HepG2 (cell line): ENCODE results near the gene KIF7.

ENCODE experiments used
- DPF2 ChIP-seq: sonication (generic); formaldehyde crosslinking; IDR thresholded peaks from 2 replicates; pipeline ENCODE4 v1.4.0; 2020; ENCODE audit warnings: mild to moderate bottlenecking, low read depth, missing genetic modification reagents, borderline replicate concordance
- HOXD1 ChIP-seq: sonication (generic); formaldehyde crosslinking; IDR thresholded peaks from 2 replicates; pipeline ENCODE4 v1.5.0; 2020; ENCODE audit warnings: missing genetic modification reagents
- NR3C1 ChIP-seq: sonication (generic); formaldehyde crosslinking; IDR thresholded peaks from 2 replicates; pipeline ENCODE4 v1.4.0; 2020; ENCODE audit warnings: missing genetic modification reagents
- TAF1 ChIP-seq: sonication (generic); formaldehyde crosslinking; IDR thresholded peaks from 2 replicates; pipeline ENCODE4 v1.4.0; 2020; ENCODE audit warnings: missing genetic modification reagents
- ZBTB21 ChIP-seq: sonication (generic); formaldehyde crosslinking; IDR thresholded peaks from 2 replicates; pipeline ENCODE4 v1.4.0; 2020; ENCODE audit warnings: missing genetic modification reagents
- ZZZ3 ChIP-seq: sonication (generic); formaldehyde crosslinking; IDR thresholded peaks from 2 replicates; pipeline ENCODE4 v1.4.0; 2020; ENCODE audit warnings: missing genetic modification reagents, mild to moderate bottlenecking, borderline replicate concordance
- TF ChIP-seq, protein P1 (sequence below), 2 experiments: IDR thresholded peaks; 2 replicates each; pipeline ENCODE4 v1.6.1; 2011 to 2012; ENCODE audit warnings: low read length in 2 of 2, borderline replicate concordance in 1 of 2, low read depth in 1 of 2, mild to moderate bottlenecking in 1 of 2, moderate library complexity in 1 of 2
- TF ChIP-seq, protein P2 (sequence below): sonication (generic); formaldehyde crosslinking; IDR thresholded peaks from 2 replicates; pipeline ENCODE4 v1.9.0; 2021; ENCODE audit warnings: mild to moderate bottlenecking, missing genetic modification reagents
- TF ChIP-seq, protein P3 (sequence below): sonication (generic); formaldehyde crosslinking; conservative IDR thresholded peaks from 2 replicates; pipeline ENCODE4 v1.4.0; 2020; ENCODE audit warnings: missing genetic modification reagents
- TF ChIP-seq, protein P4 (sequence below): sonication (generic); formaldehyde crosslinking; IDR thresholded peaks from 2 replicates; pipeline ENCODE4 v1.5.0; 2020; ENCODE audit warnings: mild to moderate bottlenecking, missing genetic modification reagents, moderate library complexity

DNA sequence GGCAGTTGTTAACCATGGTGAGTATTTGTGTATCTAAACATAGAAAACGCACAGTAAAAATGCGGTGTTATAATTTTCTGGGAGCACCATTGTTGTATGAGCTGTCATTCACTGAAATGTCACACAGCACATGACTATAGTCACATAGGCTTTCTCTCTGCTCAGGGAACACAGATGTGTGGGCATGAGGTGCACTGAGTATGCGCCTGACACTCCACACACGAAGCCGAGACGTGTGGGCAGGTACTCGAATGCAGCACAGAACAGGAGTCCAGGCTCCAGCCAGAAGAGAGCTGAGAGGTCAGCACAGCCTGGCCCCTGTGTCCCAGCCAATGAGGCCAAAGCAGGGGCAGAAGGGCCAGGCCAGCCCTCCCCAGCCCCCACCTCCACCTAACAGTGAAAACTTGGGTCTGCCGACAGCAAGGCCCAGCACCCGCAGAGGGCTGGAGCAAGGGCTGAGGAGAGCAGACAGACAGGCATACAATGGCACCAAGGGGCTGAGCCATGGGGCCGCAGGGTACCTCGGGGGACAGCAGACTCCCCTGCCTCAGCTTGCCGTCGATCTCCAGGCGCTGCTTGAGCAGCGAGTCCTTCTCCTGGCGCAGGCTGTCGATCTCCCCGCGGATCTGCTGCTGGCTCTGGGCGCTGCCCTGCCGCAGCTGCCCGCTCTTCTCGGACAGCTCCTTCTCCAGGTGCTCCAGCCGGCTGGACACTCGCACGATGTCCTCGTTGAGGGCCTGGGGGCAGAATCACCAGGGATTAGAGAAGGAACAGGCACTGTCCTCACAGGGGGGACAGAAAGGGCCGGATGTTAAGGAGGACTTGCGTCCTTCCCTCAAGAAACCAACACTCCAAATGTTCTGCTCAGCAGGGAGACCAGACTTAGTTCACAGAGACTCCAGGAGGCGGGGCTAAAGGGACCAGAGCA lies 24.0 kb downstream of the KIF7 start:
- TF ChIP-seq, protein P1, sequence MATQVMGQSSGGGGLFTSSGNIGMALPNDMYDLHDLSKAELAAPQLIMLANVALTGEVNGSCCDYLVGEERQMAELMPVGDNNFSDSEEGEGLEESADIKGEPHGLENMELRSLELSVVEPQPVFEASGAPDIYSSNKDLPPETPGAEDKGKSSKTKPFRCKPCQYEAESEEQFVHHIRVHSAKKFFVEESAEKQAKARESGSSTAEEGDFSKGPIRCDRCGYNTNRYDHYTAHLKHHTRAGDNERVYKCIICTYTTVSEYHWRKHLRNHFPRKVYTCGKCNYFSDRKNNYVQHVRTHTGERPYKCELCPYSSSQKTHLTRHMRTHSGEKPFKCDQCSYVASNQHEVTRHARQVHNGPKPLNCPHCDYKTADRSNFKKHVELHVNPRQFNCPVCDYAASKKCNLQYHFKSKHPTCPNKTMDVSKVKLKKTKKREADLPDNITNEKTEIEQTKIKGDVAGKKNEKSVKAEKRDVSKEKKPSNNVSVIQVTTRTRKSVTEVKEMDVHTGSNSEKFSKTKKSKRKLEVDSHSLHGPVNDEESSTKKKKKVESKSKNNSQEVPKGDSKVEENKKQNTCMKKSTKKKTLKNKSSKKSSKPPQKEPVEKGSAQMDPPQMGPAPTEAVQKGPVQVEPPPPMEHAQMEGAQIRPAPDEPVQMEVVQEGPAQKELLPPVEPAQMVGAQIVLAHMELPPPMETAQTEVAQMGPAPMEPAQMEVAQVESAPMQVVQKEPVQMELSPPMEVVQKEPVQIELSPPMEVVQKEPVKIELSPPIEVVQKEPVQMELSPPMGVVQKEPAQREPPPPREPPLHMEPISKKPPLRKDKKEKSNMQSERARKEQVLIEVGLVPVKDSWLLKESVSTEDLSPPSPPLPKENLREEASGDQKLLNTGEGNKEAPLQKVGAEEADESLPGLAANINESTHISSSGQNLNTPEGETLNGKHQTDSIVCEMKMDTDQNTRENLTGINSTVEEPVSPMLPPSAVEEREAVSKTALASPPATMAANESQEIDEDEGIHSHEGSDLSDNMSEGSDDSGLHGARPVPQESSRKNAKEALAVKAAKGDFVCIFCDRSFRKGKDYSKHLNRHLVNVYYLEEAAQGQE (IDR thresholded peaks at IDR 0.05; ENCODE audit: borderline replicate concordance in 1 of 2, low read depth in 1 of 2, low read length in 2 of 2), result no peak
- TF ChIP-seq, protein P2, sequence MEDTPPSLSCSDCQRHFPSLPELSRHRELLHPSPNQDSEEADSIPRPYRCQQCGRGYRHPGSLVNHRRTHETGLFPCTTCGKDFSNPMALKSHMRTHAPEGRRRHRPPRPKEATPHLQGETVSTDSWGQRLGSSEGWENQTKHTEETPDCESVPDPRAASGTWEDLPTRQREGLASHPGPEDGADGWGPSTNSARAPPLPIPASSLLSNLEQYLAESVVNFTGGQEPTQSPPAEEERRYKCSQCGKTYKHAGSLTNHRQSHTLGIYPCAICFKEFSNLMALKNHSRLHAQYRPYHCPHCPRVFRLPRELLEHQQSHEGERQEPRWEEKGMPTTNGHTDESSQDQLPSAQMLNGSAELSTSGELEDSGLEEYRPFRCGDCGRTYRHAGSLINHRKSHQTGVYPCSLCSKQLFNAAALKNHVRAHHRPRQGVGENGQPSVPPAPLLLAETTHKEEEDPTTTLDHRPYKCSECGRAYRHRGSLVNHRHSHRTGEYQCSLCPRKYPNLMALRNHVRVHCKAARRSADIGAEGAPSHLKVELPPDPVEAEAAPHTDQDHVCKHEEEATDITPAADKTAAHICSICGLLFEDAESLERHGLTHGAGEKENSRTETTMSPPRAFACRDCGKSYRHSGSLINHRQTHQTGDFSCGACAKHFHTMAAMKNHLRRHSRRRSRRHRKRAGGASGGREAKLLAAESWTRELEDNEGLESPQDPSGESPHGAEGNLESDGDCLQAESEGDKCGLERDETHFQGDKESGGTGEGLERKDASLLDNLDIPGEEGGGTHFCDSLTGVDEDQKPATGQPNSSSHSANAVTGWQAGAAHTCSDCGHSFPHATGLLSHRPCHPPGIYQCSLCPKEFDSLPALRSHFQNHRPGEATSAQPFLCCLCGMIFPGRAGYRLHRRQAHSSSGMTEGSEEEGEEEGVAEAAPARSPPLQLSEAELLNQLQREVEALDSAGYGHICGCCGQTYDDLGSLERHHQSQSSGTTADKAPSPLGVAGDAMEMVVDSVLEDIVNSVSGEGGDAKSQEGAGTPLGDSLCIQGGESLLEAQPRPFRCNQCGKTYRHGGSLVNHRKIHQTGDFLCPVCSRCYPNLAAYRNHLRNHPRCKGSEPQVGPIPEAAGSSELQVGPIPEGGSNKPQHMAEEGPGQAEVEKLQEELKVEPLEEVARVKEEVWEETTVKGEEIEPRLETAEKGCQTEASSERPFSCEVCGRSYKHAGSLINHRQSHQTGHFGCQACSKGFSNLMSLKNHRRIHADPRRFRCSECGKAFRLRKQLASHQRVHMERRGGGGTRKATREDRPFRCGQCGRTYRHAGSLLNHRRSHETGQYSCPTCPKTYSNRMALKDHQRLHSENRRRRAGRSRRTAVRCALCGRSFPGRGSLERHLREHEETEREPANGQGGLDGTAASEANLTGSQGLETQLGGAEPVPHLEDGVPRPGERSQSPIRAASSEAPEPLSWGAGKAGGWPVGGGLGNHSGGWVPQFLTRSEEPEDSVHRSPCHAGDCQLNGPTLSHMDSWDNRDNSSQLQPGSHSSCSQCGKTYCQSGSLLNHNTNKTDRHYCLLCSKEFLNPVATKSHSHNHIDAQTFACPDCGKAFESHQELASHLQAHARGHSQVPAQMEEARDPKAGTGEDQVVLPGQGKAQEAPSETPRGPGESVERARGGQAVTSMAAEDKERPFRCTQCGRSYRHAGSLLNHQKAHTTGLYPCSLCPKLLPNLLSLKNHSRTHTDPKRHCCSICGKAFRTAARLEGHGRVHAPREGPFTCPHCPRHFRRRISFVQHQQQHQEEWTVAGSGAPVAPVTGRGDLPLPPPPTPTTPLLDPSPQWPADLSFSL, result no peak
- TF ChIP-seq, protein P3, sequence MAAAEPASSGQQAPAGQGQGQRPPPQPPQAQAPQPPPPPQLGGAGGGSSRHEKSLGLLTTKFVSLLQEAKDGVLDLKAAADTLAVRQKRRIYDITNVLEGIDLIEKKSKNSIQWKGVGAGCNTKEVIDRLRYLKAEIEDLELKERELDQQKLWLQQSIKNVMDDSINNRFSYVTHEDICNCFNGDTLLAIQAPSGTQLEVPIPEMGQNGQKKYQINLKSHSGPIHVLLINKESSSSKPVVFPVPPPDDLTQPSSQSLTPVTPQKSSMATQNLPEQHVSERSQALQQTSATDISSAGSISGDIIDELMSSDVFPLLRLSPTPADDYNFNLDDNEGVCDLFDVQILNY (CRISPR knock-in tag), result no peak
- TF ChIP-seq, protein P4, sequence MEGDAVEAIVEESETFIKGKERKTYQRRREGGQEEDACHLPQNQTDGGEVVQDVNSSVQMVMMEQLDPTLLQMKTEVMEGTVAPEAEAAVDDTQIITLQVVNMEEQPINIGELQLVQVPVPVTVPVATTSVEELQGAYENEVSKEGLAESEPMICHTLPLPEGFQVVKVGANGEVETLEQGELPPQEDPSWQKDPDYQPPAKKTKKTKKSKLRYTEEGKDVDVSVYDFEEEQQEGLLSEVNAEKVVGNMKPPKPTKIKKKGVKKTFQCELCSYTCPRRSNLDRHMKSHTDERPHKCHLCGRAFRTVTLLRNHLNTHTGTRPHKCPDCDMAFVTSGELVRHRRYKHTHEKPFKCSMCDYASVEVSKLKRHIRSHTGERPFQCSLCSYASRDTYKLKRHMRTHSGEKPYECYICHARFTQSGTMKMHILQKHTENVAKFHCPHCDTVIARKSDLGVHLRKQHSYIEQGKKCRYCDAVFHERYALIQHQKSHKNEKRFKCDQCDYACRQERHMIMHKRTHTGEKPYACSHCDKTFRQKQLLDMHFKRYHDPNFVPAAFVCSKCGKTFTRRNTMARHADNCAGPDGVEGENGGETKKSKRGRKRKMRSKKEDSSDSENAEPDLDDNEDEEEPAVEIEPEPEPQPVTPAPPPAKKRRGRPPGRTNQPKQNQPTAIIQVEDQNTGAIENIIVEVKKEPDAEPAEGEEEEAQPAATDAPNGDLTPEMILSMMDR (CRISPR knock-in tag), result no peak
- TF ChIP-seq NR3C1 (CRISPR knock-in tag) (no peak), HOXD1 (no peak), ZZZ3 (CRISPR knock-in tag) (no peak), ZBTB21 (CRISPR knock-in tag) (no peak), DPF2 (CRISPR knock-in tag) (no peak), TAF1 (no peak)
